ENCODE measurements around the gene ATP6V1A. TPM values are rescaled to one million over a fixed set of nuclear protein-coding genes. Genes with fewer than 3 reads are reported as not detected.

Gene ATP6V1A
- total RNA-seq, 2 experiments from 2014 or later: 8.7 to 9.4 TPM

DNA sequence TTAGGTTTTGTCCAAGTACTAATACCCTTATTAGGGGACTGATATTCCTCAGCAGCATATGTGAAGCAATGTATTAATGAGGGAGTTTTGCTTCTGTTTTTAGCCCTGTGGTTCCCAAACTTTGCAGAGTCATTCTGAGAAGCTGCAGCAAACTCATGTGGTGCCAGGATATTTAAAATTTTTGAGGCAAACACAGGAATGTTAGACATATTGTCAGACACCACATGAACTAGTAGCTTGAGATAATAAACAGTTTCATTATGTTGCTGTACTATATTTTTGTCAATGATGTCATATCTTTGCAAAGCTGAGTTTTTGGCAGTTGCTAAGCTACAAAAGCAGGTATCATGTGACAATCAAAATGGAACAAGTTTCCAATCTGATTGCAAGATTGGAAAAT, 36.6 kb downstream of the ATP6V1A start:
- intact Hi-C loops (cut with DNase I, micrococcal nuclease): loop anchor here in 1 of 2 experiments (5.0 kb wide), 1 partner anchor 36 kb away; the partner anchor contains the start of genes ATP6V1A and NAA50
- Histone ChIP-seq H3K27me3 (ENCODE audit: control insufficient read depth in 1 of 2, insufficient read depth in 2 of 2, low read length in 2 of 2) (no peaks in the 10 kb centered on the region), H3K9me3 (ENCODE audit: control insufficient read depth in 1 of 2, insufficient read depth in 1 of 2, low read length in 2 of 2) (no peaks in the 10 kb centered on the region), H3K4me3 (ENCODE audit: low read length) (no peak overlapping the region), H3K27ac (ENCODE audit: low read depth in 1 of 2, low read length in 2 of 2) (no peak overlapping the region), H3K4me1 (ENCODE audit: insufficient read depth, low read length) (no peaks in the 10 kb centered on the region), H3K36me3 (ENCODE audit: insufficient read depth, low read length) (peaks cover 35% of the 10 kb centered on the region)
- POLR2A ChIA-PET: interaction anchor here (1.2 kb wide), 1 partner anchor 39 kb away, joined by 3 read pairs; no protein-coding TSS in a partner anchor
- CTCF ChIA-PET: no interaction called here
- Mint-ChIP-seq H3K27me3 (no peaks in the 10 kb centered on the region), H3K36me3 (ENCODE audit: low read depth) (peaks cover 52% of the 10 kb centered on the region), H3K4me3 (no peak overlapping the region), H3K4me1 (ENCODE audit: low read depth) (no peaks in the 10 kb centered on the region), H3K27ac (no peak overlapping the region), H3K9me3 (no peaks in the 10 kb centered on the region)
- TF ChIP-seq, protein P1, sequence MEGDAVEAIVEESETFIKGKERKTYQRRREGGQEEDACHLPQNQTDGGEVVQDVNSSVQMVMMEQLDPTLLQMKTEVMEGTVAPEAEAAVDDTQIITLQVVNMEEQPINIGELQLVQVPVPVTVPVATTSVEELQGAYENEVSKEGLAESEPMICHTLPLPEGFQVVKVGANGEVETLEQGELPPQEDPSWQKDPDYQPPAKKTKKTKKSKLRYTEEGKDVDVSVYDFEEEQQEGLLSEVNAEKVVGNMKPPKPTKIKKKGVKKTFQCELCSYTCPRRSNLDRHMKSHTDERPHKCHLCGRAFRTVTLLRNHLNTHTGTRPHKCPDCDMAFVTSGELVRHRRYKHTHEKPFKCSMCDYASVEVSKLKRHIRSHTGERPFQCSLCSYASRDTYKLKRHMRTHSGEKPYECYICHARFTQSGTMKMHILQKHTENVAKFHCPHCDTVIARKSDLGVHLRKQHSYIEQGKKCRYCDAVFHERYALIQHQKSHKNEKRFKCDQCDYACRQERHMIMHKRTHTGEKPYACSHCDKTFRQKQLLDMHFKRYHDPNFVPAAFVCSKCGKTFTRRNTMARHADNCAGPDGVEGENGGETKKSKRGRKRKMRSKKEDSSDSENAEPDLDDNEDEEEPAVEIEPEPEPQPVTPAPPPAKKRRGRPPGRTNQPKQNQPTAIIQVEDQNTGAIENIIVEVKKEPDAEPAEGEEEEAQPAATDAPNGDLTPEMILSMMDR (IDR thresholded peaks at IDR 0.05): no peak
- ATAC-seq (ENCODE audit: poor library complexity) (no peak), DNase-seq (peak in 2 of 14 experiments; percentile 14 to 16)

DNA sequence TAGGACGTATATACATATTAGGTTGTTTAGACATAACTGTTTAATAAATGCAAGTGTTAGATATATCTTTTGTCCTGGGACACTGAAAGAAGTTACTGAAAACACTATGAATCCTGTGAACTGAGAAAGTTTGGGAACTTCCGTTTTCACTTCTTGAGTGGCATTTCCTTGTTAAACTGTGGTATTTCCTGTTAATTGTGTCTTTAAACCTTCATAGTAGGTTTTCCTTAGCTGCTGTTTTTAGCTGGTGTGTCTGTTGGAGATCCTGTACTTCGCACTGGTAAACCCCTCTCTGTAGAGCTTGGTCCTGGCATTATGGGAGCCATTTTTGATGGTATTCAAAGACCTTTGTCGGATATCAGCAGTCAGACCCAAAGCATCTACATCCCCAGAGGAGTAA, 37.1 kb downstream of the ATP6V1A start:
- no peak overlapping the region for H3K4me3 ChIP-seq (ENCODE audit: low read length)
- Mint-ChIP-seq H3K27me3 (no peaks in the 10 kb centered on the region), H3K4me3 (no peak overlapping the region), H3K9me3 (no peaks in the 10 kb centered on the region), H3K36me3 (ENCODE audit: low read depth) (peaks cover 52% of the 10 kb centered on the region), H3K27ac (peak overlapping the region; percentile 55), H3K4me1 (ENCODE audit: low read depth) (no peaks in the 10 kb centered on the region)
- intact Hi-C loops (cut with DNase I, micrococcal nuclease): loop anchor here in 1 of 2 experiments (5.0 kb wide), 1 partner anchor 37 kb away; the partner anchor contains the start of genes ATP6V1A and NAA50
- ChIA-PET CTCF (no interaction called here), POLR2A (interaction anchor here (1.2 kb wide), 1 partner anchor 39 kb away, joined by 3 read pairs; no protein-coding TSS in a partner anchor)
- peaks cover 39% of the 10 kb centered on the region for H3K36me3 ChIP-seq (ENCODE audit: insufficient read depth, low read length)
- DNase-seq: peak in 1 of 14 experiments; percentile 5
- ATAC-seq (ENCODE audit: poor library complexity): no peak
- H3K9me3 ChIP-seq (ENCODE audit: control insufficient read depth in 1 of 2, insufficient read depth in 1 of 2, low read length in 2 of 2): no peaks in the 10 kb centered on the region
- no peaks in the 10 kb centered on the region for H3K27me3 ChIP-seq (ENCODE audit: control insufficient read depth in 1 of 2, insufficient read depth in 2 of 2, low read length in 2 of 2)
- H3K27ac ChIP-seq (ENCODE audit: low read depth in 1 of 2, low read length in 2 of 2): no peak overlapping the region
- no peaks in the 10 kb centered on the region for H3K4me1 ChIP-seq (ENCODE audit: insufficient read depth, low read length)
- TF ChIP-seq, protein P1 (IDR thresholded peaks at IDR 0.05): no peak

DNA sequence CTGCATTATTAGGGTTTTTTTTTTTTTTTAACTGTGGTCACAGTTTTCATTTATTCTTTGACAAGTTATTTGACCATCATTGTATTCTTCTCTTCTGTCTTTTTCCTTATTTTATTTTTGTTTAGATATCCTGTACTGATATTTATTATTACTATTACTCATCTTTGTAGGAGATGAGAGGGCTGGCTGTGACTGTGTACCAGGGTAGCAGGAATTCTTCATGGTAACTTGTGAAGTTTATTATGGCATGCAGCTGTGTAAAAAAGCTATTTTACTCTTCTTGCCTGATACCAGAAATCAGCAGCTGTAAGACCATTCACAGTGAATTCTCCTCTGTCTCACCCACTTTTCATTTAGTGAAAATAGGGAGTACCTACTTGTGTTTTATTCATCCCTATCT, 44.5 kb downstream of the ATP6V1A start:
- intact Hi-C loops (cut with DNase I, micrococcal nuclease): no loop called here
- H3K27me3 ChIP-seq (ENCODE audit: control insufficient read depth in 1 of 2, insufficient read depth in 2 of 2, low read length in 2 of 2): no peaks in the 10 kb centered on the region
- no peak for DNase-seq
- H3K4me1 ChIP-seq (ENCODE audit: insufficient read depth, low read length): no peaks in the 10 kb centered on the region
- H3K36me3 ChIP-seq (ENCODE audit: insufficient read depth, low read length): peaks cover 40% of the 10 kb centered on the region
- H3K36me3 Mint-ChIP-seq (ENCODE audit: low read depth): peaks cover 62% of the 10 kb centered on the region
- no peak overlapping the region for H3K4me3 ChIP-seq (ENCODE audit: low read length)
- H3K9me3 Mint-ChIP-seq: no peaks in the 10 kb centered on the region
- H3K4me1 Mint-ChIP-seq (ENCODE audit: low read depth): no peaks in the 10 kb centered on the region
- no peaks in the 10 kb centered on the region for H3K27me3 Mint-ChIP-seq
- no peak overlapping the region for H3K27ac ChIP-seq (ENCODE audit: low read depth in 1 of 2, low read length in 2 of 2)
- TF ChIP-seq, protein P1 (IDR thresholded peaks at IDR 0.05): no peak
- H3K4me3 Mint-ChIP-seq: no peak overlapping the region
- POLR2A ChIA-PET: interaction anchor here (0.7 kb wide), 1 partner anchor 51 kb away, joined by 3 read pairs; no protein-coding TSS in a partner anchor
- no peak overlapping the region for H3K27ac Mint-ChIP-seq
- no peak for ATAC-seq (ENCODE audit: poor library complexity)
- CTCF ChIA-PET: interaction anchor here (0.7 to 1.5 kb wide), 3 partner anchors 9 to 46 kb away, joined by 3 to 5 read pairs (median 3); no protein-coding TSS in a partner anchor
- no peaks in the 10 kb centered on the region for H3K9me3 ChIP-seq (ENCODE audit: control insufficient read depth in 1 of 2, insufficient read depth in 1 of 2, low read length in 2 of 2)

Measured in CD4-positive, alpha-beta T cell (primary cell).